Epithelial cell of esophagus (primary cell): ENCODE measurements around the gene ERAL1.
"Not testable (repeated sequence)": the region's sequence is repeated elsewhere in the genome, so short reads cannot be mapped to it uniquely, and the experiment has no call there.

ENCODE experiments used
- DNase-seq: peaks from one replicate; pipeline ENCODE4 v3.0.0; 2010; ENCODE audit warnings: low read depth
- H3K4me3 ChIP-seq: 2 replicates; pipeline ENCODE4 v1.5.1; 2011; ENCODE audit warnings: mild to moderate bottlenecking, low read length, control low read depth
- TF ChIP-seq, protein P1 (sequence below): IDR thresholded peaks from 2 replicates; pipeline ENCODE4 v1.5.1; 2011; ENCODE audit warnings: low read depth, mild to moderate bottlenecking, low read length, control low read depth, inconsistent platforms; ENCODE audit not compliant: insufficient read depth; ENCODE audit errors: missing control alignments

ERAL1 gene

DNA sequence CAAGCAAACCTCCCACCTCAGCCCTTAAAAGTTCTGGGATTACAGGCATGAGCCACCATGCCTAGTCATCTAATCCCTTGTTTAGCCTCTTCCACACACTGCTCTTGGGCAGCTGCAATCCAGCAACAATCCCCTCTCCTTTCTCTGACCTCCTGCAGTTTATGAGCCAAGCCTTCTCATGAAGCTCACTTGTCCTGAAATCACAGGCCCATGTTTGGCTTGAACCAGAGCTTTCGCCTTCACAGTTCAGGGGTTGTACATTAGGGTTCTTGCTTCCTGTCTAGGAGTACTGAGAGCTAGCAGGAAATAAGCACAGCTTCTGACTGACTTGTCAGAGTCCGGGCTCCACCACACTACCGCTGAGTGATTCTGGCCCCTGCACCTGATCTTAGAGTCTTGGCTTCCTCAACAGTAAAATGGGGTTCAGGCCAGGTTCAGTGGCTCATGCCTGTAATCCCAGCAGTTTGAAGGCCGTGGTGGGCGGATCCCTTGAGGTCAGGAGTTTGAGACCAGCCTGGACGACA is 16.3 kb downstream of the ERAL1 start:
- TF ChIP-seq, protein P1, sequence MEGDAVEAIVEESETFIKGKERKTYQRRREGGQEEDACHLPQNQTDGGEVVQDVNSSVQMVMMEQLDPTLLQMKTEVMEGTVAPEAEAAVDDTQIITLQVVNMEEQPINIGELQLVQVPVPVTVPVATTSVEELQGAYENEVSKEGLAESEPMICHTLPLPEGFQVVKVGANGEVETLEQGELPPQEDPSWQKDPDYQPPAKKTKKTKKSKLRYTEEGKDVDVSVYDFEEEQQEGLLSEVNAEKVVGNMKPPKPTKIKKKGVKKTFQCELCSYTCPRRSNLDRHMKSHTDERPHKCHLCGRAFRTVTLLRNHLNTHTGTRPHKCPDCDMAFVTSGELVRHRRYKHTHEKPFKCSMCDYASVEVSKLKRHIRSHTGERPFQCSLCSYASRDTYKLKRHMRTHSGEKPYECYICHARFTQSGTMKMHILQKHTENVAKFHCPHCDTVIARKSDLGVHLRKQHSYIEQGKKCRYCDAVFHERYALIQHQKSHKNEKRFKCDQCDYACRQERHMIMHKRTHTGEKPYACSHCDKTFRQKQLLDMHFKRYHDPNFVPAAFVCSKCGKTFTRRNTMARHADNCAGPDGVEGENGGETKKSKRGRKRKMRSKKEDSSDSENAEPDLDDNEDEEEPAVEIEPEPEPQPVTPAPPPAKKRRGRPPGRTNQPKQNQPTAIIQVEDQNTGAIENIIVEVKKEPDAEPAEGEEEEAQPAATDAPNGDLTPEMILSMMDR, result no peak
- no peak overlapping the region for H3K4me3 ChIP-seq
- DNase-seq, result no peak

DNA sequence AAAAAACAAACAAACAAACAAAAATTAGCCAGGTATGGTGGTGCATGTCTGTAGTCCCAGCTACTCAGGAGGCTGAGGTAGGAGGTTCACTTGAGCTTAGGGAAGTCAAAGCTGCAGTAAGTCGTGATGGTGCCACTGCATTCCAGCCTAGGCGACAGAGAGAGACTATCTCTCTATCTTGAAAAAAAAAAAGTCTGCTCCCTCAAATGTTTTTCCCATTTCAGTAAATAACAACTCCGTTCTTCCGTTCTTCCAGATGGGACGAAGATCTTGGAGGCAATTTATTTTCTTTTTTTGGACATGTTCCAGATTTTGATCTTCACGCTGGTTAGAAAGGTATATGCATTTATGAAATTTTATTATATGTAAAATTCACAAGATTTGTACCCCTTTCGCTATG is 19.0 kb downstream of the ERAL1 start:
- no peak for DNase-seq
- no peak overlapping the region for H3K4me3 ChIP-seq
- TF ChIP-seq, protein P1, result no peak

DNA sequence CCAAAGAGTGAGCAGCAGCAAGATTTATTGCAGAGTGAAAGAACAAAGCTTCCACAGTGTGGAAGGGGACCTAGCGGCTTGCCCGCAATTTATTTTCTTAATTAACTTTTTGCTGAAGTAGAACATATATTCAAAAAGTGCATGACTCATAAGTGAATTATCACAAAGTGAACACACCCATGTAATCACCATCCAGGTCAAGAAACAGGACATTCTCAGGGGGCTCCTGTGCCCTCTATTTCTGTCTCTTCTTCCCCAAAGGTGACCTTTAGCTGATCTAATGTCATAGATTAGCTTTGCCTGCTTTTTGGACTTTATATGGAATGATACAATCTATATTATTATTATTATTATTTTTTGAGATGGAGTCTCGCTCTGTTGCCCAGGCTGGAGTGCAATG is 19.9 kb downstream of the ERAL1 start:
- TF ChIP-seq, protein P1, result no peak
- no peak for DNase-seq
- H3K4me3 ChIP-seq, result no peak overlapping the region

DNA sequence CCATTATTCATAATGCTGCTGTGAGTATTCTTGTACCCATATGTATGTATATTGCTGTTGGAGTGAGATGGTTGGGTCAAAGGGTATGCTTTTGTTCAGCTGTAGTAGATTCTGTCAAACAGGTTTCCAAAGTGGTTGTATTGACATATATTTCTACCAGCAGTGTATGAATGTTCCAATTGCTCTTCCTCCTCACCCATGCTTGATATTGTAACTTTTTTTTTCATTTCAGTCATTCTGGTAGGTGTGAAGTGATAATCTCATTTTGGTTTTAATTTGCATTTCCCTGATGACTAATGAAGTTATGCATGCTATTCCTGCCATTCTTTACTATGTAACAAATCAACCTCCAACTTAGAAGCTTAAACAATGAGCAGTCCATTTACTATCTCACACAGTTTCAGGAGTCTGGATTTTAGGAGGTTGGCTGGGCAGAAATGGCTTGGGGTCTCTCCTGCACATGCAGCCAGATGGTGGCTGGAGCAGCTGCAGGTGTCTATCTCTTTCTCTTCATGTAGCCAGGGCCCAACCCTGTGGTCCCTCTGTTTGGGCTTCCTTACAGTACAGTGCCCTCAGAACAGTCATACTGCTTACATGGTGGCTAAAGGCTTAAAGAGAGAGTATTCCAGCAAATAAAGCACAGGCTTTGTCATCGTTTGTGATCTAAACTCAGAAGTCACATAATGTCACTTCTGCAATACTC is 21.2 kb downstream of the ERAL1 start:
- peak; percentile 34 for DNase-seq
- H3K4me3 ChIP-seq, result no peak overlapping the region
- TF ChIP-seq, protein P1, result no peak

DNA sequence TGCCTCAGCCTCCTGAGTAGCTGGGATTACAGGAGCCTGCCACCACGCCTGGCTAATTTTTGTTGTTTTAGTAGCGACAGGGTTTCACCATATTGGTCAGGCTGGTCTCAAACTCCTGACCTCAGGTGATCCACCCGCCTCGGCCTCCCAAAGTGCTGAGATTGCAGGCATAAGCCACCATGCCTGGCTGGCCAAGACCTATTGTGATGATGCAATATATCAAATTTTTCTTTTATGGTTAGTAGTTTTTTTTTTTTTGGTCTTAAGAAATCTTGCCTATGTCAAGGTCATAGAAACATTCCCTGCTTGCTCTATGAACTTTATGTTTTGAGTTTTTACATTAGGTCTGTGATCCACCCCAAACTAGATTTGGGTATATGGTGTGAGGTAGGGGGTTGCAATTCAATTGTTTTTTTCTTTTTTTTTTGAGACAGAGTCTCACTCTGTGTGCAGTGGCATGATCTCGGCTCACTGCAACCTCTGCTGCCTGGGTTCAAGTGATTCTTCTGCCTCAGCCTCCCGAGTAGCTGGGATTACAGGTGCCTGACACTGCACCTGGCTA is 22.4 kb downstream of the ERAL1 start:
- not testable (repeated sequence) for DNase-seq, H3K4me3 ChIP-seq

DNA sequence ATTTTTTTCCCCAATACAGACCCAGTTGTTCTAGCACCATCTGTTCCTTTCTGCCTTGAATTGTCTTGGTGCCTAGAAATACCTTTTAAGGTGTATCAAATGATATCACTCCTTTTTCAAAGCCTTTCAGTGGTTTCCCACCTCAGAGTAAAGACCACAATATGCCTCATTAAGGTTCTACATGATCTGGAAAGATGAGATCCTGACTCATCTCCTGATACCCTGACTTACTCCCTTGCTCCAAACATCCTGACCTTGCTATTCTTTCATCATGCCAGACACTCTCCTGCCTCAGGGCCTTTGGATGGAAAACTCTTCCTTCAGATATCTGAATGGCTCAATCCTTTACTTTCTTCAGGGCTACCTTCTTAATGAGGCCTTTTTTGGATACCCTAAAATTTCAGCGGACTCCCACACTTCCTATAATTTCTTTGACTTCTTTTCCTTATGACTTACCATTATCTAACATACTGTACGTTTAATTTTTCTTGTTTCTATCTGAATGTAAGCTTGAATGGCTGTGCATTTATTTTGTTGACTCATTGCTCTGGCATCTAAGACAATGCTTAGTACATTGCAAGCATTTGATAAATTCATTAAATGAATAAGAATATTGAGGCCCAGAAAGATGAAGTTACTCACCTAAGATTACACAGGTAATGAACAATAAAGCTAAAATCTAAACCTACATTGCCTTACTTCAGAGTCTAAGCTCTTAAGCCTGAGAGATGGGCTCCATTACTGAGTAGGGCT is 23.5 kb downstream of the ERAL1 start:
- H3K4me3 ChIP-seq, result no peak overlapping the region
- TF ChIP-seq, protein P1, result no peak
- peak; percentile 76 for DNase-seq

DNA sequence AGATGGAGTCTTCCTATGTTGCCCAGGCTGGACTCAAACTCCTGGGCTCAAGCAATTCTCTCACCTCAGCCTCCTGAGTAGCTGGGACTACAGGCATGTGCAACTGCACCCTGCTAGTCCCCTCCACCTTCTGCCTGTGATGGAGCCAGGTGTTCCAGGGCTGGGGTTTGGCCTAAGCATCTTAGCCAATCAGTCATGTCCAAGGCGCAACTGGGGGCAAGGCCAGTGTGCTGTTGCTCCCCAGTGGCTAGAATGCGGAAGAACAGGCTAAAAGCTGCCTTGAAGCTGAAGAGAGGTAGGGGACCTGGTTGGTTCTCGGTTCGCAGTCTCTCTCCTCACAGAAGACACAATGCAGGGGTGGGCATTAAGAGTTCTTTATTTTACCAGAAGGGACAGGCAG is 24.2 kb downstream of the ERAL1 start:
- no peak overlapping the region for H3K4me3 ChIP-seq
- DNase-seq, result peak; percentile 74
- TF ChIP-seq, protein P1, result peak; percentile 67
